ENCODE data around the gene TIMM23B.
A peak's percentile ranks its signal among the peaks of the same experiment; 100 is the strongest.
"Not testable (repeated sequence)": the region's sequence is repeated elsewhere in the genome, so short reads cannot be mapped to it uniquely, and the experiment has no call there.

TIMM23B gene, protein sequence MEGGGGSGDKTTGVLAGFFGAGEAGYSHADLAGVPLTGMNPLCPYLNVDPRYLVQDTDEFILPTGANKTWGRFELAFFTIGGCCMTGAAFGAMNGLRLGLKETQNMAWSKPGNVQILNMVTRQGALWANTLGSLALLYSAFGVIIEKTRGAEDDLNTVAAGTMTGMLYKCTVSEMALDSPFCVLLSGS
- 2.4 to 4.9 (median 3.3) reads per million in 4 experiments for total RNA-seq

DNA sequence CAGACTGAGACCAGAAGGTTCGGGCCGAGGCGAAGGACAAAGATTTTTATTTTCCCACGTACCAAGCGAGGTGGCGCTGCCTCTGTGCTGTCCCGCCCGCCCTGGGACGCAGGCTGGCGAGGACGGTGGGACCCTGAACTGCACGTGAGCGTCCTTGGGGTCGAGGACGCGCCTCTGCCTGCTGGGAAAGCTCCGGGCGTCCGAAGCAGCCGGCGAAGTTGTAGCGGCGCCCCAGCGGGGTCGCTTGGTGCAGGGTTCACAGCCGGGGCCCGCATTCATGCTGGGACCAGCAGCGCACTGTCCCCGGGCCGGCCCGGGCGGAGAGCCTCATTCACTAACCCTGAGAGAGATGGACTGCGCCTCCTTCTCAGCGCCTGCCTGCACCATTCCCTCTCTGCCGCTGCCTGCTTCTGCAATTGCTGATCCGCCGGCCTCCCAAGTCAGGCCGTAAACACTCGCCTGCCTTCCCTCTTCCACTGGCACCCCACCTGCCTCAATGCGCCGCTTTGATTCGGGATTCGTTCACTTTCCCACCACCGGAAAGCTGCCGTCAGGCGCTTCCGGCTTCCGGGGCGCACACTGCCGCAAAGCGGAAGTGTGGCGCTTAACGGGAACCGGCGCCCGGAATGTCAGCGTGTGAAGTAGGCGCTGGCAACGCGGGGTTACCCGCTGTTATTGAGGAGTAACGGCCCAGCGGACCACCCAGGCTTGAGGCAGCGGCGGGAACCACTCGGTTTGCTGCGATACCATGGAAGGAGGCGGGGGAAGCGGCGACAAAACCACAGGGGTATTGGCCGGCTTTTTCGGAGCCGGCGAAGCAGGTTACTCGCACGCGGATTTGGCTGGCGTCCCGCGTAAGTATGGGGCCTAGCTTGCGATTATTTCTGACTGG, at the start of gene TIMM23B, which contains the start of gene PARG:
Gene TIMM23B, plus strand, starts transcription at position 607 of the 892 bp plus-strand sequence. Its CDS starts 142 bp downstream, at position 749.
Gene PARG, minus strand, starts transcription at position 581 of the 892 bp plus-strand sequence. Its CDS starts 302 bp downstream, at position 279.
- DNase-seq: peak; percentile 72

GRCh38 chr10:49899999-49900398, 41.9 kb upstream of the TIMM23B start:
- DNase-seq: not testable (repeated sequence)

GRCh38 chr10:49900406-49900805, 41.4 kb upstream of the TIMM23B start:
- not testable (repeated sequence) for DNase-seq

DNA sequence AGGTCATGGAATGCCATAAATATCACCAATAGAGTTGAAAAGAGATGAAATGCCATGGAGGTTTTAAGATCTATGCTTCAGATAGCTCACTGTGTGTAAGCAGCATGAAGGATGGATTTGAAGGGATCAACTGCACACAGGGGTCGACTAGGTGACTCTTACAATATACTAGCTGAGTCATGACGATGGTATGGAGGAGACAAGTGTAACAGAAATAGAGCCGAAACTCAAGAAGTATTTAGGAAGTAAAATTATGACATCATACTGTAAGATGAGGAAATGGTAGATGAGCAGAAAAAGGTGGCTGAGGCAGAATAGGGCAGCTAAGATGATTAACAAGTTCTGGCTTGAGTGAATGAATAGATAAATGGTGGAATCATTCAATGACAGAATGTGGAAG, 38.0 kb upstream of the TIMM23B start:
- DNase-seq: not testable (repeated sequence)

GRCh38 chr10:49908290-49909080, 33.4 kb upstream of the TIMM23B start:
- DNase-seq: not testable (repeated sequence)

GRCh38 chr10:49910295-49910694, 31.6 kb upstream of the TIMM23B start:
- not testable (repeated sequence) for DNase-seq

- DNase-seq: not testable (repeated sequence)
Measured at GRCh38 chr10:49916451-49916850, 25.4 kb upstream of the TIMM23B start.

GRCh38 chr10:49917927-49918326, 23.9 kb upstream of the TIMM23B start:
- not testable (repeated sequence) for DNase-seq

- DNase-seq: not testable (repeated sequence)
Measured at GRCh38 chr10:49922041-49922440, 19.8 kb upstream of the TIMM23B start.

DNA sequence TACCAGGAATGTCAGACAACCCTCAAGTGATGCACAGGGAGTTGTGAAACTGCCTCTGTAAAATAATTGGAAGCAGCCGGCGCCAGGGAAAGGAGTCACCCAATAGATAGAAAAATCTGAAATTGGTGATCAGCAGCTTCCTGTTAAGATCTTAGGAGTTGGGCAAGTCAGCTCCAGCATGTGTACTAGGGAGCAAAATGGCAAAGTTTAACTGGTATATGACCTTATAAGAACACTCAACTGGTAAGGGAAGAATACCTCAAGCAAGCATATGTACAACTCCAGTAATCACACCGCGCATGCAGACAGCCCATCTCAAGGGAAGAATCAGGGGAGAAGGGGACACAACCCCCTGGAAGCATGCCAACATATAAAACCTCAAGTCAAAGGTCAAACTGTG, 18.3 kb upstream of the TIMM23B start:
- DNase-seq: not testable (repeated sequence)

GRCh38 chr10:49931276-49931675, 10.6 kb upstream of the TIMM23B start:
- not testable (repeated sequence) for DNase-seq

- not testable (repeated sequence) for DNase-seq
Measured at GRCh38 chr10:49931959-49932728, 9.7 kb upstream of the TIMM23B start.

- DNase-seq: not testable (repeated sequence)
Measured at GRCh38 chr10:49942339-49942705, 469 bp downstream of the TIMM23B start.

GRCh38 chr10:49943607-49944006, 1.8 kb downstream of the TIMM23B start:
- DNase-seq: not testable (repeated sequence)

DNA sequence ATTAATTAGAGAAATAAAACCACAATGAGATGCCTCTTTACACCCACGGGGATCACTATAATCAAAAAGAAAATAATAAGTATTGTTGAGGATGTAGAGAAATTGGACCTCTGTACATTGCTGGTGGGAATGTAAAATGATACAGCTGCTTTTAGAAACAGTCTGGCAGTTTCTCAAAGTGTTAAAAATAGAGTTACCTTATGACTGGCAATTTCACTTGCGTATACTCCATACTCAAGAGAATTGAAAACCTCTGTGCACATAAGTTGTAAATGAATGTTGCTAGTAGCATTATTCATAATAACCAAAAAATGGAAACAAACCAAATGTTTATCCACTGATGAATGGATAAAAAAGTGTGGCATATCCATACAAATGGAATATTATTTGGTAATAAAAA, 6.3 kb downstream of the TIMM23B start:
- not testable (repeated sequence) for DNase-seq

DNA sequence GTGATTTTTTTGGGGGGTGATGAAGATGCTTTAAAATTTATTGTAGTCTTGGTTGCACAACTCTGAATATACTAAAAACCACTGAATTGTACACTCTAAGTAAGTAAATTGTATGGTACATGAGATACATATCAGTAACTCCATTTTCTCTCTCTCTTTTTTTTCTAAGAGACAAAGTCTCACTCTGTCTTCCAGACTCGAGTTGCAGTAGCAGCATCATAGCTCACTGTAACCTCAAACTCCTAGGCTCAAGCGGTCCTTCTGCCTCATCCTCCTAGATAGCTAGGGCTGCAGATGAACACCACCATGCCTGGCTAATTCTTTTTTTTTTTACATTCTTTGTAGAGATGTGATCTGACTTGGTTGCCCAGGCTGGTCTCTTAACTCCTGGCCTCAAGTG, 6.9 kb downstream of the TIMM23B start:
- not testable (repeated sequence) for DNase-seq

GRCh38 chr10:49952006-49952405, 10.2 kb downstream of the TIMM23B start:
- not testable (repeated sequence) for DNase-seq

DNA sequence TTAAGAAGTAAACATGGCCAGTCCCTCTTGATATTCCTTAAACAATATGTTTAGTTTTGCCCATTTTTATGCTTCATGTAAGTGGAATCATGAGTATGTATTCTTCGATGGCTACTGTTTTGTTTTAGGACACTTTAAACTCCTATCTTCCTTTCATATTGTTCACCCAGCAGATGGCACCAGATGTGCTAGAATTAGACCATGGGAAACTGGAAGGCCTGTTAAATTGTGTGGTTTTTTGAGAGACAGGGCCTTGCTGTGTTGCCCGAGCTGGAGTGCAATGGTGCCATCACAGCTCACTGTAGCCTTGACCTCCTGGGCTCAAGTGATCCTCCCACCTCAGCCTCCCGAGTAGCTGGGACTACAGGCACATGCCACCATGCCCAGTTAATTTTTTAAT, 11.3 kb downstream of the TIMM23B start:
- not testable (repeated sequence) for DNase-seq

- not testable (repeated sequence) for DNase-seq
Measured at GRCh38 chr10:49970331-49970857, 28.5 kb downstream of the TIMM23B start.

DNA sequence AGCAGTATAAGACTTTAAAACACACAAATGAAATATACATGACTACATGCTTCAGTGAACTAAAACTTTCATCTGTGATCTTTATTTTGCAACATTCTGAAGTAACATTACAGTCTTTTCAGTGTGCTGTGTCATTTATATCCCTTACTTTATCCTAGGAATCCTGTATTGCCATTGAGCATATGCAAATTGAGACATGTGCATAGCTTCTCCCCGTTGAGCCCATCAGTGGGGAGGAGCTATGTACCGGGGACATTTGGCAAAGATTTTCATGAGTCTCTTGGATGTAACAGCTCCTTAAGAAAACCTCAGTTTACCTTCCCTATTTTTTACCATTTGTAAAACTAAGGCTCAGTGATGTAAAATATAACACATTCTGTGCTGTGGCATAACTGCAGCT, 29.6 kb downstream of the TIMM23B start:
- DNase-seq: not testable (repeated sequence)

DNA sequence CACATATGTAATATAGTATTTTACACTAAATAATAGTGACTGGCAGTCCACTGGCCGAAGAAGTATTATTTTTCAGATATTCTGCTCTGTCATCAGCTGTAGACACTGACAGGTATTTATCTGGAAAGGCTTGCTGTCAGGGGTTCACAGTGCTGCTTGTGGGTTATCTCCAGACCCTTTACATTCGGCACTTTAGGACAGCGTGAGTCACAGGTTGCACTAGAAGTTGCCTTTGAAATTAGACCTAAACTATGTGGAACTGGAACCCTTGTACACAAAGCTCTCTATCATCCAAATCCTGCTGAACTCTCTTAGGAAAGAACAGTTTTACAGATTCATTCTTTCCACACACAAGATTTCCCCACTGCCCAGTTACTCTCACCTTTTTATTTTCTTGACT, 30.2 kb downstream of the TIMM23B start:
- not testable (repeated sequence) for DNase-seq

DNA sequence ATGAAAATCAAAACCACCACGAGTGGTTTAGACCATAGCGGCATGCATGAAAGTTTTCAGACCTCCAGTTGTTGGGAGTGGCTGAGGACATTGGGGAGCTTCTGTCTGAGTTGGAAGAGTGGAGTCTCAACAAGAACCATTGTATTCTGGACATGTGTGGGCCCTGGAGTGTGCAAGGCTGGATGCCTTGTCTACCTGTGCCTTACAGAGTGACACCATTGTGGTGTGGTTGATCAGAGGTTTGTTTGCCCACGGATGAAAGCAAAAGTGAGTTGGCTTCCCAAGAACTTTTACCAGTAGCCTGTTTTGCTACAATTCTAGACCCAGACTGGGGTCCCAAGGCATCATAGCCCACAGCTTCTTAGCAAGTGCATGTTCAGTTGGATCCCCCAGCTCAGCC, 35.9 kb downstream of the TIMM23B start:
- DNase-seq: not testable (repeated sequence)

Data from effector CD8-positive, alpha-beta T cell (primary cell).